MM.1S (cell line): ENCODE measurements around the gene RAI1.

Experiments used
- EZH2 ChIP-seq: fragments of 300-600 bp; sonication (generic); optimal IDR thresholded peaks from 2 replicates; pipeline ENCODE3; 2017; ENCODE audit warnings: low read depth, mild to moderate bottlenecking, antibody characterized with exemption, low read length, mixed read lengths
- TF ChIP-seq, protein P1 (sequence below): fragments of 300-600 bp; sonication (generic); IDR thresholded peaks from 2 replicates; pipeline ENCODE4 v1.5.1; 2016; ENCODE audit warnings: antibody characterized with exemption, low read length, mixed read lengths

DNA sequence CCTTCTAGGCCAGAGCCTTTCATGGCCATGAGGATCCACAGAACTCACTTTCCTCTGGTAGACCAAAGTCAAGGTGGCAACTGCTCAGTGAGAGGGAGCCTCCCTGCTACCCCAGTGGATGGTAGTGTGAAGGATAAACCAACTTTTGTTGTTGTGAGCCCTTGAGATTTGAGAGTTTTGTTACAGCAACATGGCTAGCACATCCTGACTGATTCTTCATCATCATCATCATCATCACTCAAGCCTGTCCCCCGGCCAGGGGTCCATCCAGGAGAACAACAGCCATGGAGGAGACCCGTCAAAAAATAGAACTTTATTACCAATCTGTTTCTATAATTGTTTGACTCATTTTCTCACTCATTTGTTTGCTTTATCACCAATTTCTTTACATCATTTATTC lies 23.7 kb downstream of the RAI1 start:
- TF ChIP-seq, protein P1, sequence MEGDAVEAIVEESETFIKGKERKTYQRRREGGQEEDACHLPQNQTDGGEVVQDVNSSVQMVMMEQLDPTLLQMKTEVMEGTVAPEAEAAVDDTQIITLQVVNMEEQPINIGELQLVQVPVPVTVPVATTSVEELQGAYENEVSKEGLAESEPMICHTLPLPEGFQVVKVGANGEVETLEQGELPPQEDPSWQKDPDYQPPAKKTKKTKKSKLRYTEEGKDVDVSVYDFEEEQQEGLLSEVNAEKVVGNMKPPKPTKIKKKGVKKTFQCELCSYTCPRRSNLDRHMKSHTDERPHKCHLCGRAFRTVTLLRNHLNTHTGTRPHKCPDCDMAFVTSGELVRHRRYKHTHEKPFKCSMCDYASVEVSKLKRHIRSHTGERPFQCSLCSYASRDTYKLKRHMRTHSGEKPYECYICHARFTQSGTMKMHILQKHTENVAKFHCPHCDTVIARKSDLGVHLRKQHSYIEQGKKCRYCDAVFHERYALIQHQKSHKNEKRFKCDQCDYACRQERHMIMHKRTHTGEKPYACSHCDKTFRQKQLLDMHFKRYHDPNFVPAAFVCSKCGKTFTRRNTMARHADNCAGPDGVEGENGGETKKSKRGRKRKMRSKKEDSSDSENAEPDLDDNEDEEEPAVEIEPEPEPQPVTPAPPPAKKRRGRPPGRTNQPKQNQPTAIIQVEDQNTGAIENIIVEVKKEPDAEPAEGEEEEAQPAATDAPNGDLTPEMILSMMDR = no peak
- no peak for TF ChIP-seq EZH2
